IMR-90 (cell line): ENCODE data around the gene ANO4. TPM values are rescaled to one million over a fixed set of nuclear protein-coding genes. Genes with fewer than 3 reads are reported as not detected.

Source experiments
- ATAC-seq: fragments of 200-7000 bp; cut with Tn5 transposase; 2 replicates; pipeline ENCODE4 v1.9.1; 2020; ENCODE audit warnings: low read depth, mild to moderate bottlenecking, moderate library complexity
- BruUV-seq: library from RNA; stranded (reverse); fragments of 400-500 nt; replicated peaks from 2 replicates; lab custom pipeline; 2021; lab: Mats Ljungman, UMichigan
- CTCF ChIA-PET: fragments of 300-600 bp; formaldehyde crosslinking; extraction: SDS; loops from one replicate; lab custom pipeline; 2021; ENCODE audit warnings: antibody characterized with exemption; lab: Yijun Ruan, JAX
- POLR2A ChIA-PET: fragments of 300-600 bp; sonication (Branson Sonifier 250); formaldehyde crosslinking; loops from one replicate; lab custom pipeline; 2022; ENCODE audit warnings: antibody characterized with exemption; ENCODE audit not compliant: unreplicated experiment; lab: Charles Lee
- DNase-seq: peaks from one replicate; pipeline ENCODE4 v3.0.0; 2013
- H2AFZ ChIP-seq: replicated peaks from 2 replicates; pipeline ENCODE3; 2013; ENCODE audit warnings: low read length, mild to moderate bottlenecking; ENCODE audit not compliant: poor library complexity
- H2AK5ac ChIP-seq: 2 replicates; pipeline ENCODE4 v1.6.1; 2013; ENCODE audit warnings: low read depth, low read length, inconsistent platforms
- H2AK9ac ChIP-seq: replicated peaks from 2 replicates; pipeline ENCODE3; 2013; ENCODE audit warnings: mild to moderate bottlenecking, low read depth, low read length, moderate library complexity; ENCODE audit not compliant: poor library complexity
- H2BK120ac ChIP-seq: 2 replicates; pipeline ENCODE4 v1.6.1; 2013; ENCODE audit warnings: low read depth, low read length, inconsistent platforms
- H2BK15ac ChIP-seq: 3 replicates; pipeline ENCODE4 v1.6.1; 2013; ENCODE audit warnings: low read depth, low read length, inconsistent platforms
- H2BK20ac ChIP-seq: 2 replicates; pipeline ENCODE4 v1.6.1; 2013; ENCODE audit warnings: low read depth, mild to moderate bottlenecking, inconsistent platforms, low read length, moderate library complexity
- H2BK5ac ChIP-seq: 2 replicates; pipeline ENCODE4 v1.6.1; 2013; ENCODE audit warnings: mild to moderate bottlenecking, low read depth, low read length, inconsistent platforms; ENCODE audit not compliant: poor library complexity, severe bottlenecking
- H3K14ac ChIP-seq: replicated peaks from 2 replicates; pipeline ENCODE4 v1.6.1; 2013; ENCODE audit warnings: low read depth, low read length, inconsistent platforms
- H3K18ac ChIP-seq: 2 replicates; pipeline ENCODE4 v1.6.1; 2013; ENCODE audit warnings: low read depth, low read length, control low read depth
- H3K23ac ChIP-seq: 2 replicates; pipeline ENCODE4 v1.6.1; 2013; ENCODE audit warnings: low read depth, low read length, inconsistent platforms
- H3K27ac ChIP-seq: 2 replicates; pipeline ENCODE4 v1.5.1; 2013; ENCODE audit warnings: mild to moderate bottlenecking, control low read depth, low read length; ENCODE audit not compliant: insufficient read depth
- H3K27me3 ChIP-seq: 2 replicates; pipeline ENCODE4 v1.6.1; 2013; ENCODE audit warnings: low read length; ENCODE audit not compliant: control insufficient read depth, insufficient read depth
- H3K36me3 ChIP-seq: 2 replicates; pipeline ENCODE4 v1.6.1; 2013; ENCODE audit warnings: low read length, mixed read lengths; ENCODE audit not compliant: control insufficient read depth, insufficient read depth
- H3K4ac ChIP-seq: 2 replicates; pipeline ENCODE4 v1.6.1; 2013; ENCODE audit warnings: low read depth, low read length, inconsistent platforms
- H3K4me1 ChIP-seq: 2 replicates; pipeline ENCODE4 v1.6.1; 2013; ENCODE audit warnings: low read length, mixed read lengths; ENCODE audit not compliant: control insufficient read depth, insufficient read depth
- H3K4me2 ChIP-seq: 2 replicates; pipeline ENCODE4 v1.6.1; 2013; ENCODE audit warnings: low read depth, mild to moderate bottlenecking, control low read depth, low read length, moderate library complexity
- H3K4me3 ChIP-seq: 2 replicates; pipeline ENCODE4 v1.5.1; 2013; ENCODE audit warnings: low read depth, mild to moderate bottlenecking, control low read depth, low read length, moderate library complexity; ENCODE audit not compliant: insufficient read depth
- H3K56ac ChIP-seq: 2 replicates; pipeline ENCODE4 v1.6.1; 2013; ENCODE audit warnings: low read length, inconsistent platforms; ENCODE audit not compliant: insufficient read depth; ENCODE audit errors: extremely low read depth
- H3K79me1 ChIP-seq, 2 experiments: 2 replicates each; pipeline ENCODE4 v1.6.1; 2013; ENCODE audit warnings: low read length in 2 of 2, inconsistent platforms in 1 of 2, low read depth in 1 of 2
- H3K9ac ChIP-seq: 2 replicates; pipeline ENCODE4 v1.6.1; 2013; ENCODE audit warnings: low read depth, low read length, control low read depth
- H3K9me1 ChIP-seq: 2 replicates; pipeline ENCODE4 v1.6.1; 2013; ENCODE audit warnings: low read length, inconsistent platforms; ENCODE audit not compliant: insufficient read depth
- H3K9me3 ChIP-seq: 2 replicates; pipeline ENCODE4 v1.6.1; 2013; ENCODE audit warnings: low read length; ENCODE audit not compliant: control insufficient read depth, insufficient read depth
- H4K20me1 ChIP-seq: 2 replicates; pipeline ENCODE4 v1.6.1; 2013; ENCODE audit warnings: low read length, inconsistent platforms; ENCODE audit not compliant: insufficient read depth
- H4K5ac ChIP-seq: 2 replicates; pipeline ENCODE4 v1.6.1; 2013; ENCODE audit warnings: mild to moderate bottlenecking, low read depth, low read length, control low read depth
- H4K8ac ChIP-seq, 2 experiments: 2 replicates each; pipeline ENCODE4 v1.6.1; 2013; ENCODE audit warnings: low read depth in 2 of 2, low read length in 2 of 2, control low read depth in 1 of 2, inconsistent platforms in 1 of 2
- H4K91ac ChIP-seq: 2 replicates; pipeline ENCODE4 v1.6.1; 2013; ENCODE audit warnings: low read depth, low read length, inconsistent platforms; ENCODE audit not compliant: insufficient read depth
- BHLHE40 ChIP-seq: fragments of 150-350 bp; IDR thresholded peaks from 2 replicates; pipeline ENCODE4 v1.6.1; 2016; ENCODE audit warnings: mild to moderate bottlenecking, low read depth, low read length
- CEBPB ChIP-seq: IDR thresholded peaks from 2 replicates; pipeline ENCODE4 v1.6.1; 2012; ENCODE audit warnings: low read depth, low read length, improper control_type of control experiment
- CHD1 ChIP-seq: IDR thresholded peaks from 2 replicates; pipeline ENCODE4 v1.6.1; 2012; ENCODE audit warnings: low read depth, low read length, improper control_type of control experiment
- FOS ChIP-seq: fragments of 150-350 bp; IDR thresholded peaks from 2 replicates; pipeline ENCODE4 v1.6.1; 2016; ENCODE audit warnings: low read depth, low read length
- MAFK ChIP-seq: IDR thresholded peaks from 2 replicates; pipeline ENCODE4 v1.6.1; 2012; ENCODE audit warnings: low read depth, low read length, improper control_type of control experiment
- MAZ ChIP-seq: IDR thresholded peaks from 2 replicates; pipeline ENCODE4 v1.6.1; 2012; ENCODE audit warnings: low read depth, mild to moderate bottlenecking, low read length, improper control_type of control experiment, moderate library complexity, borderline replicate concordance
- MXI1 ChIP-seq: IDR thresholded peaks from 2 replicates; pipeline ENCODE4 v1.6.1; 2012; ENCODE audit warnings: low read depth, mild to moderate bottlenecking, low read length, moderate library complexity, borderline replicate concordance
- NFE2L2 ChIP-seq: fragments of 150-350 bp; IDR thresholded peaks from 2 replicates; pipeline ENCODE4 v1.6.1; 2016; ENCODE audit warnings: low read depth, mild to moderate bottlenecking, low read length
- POLR2A ChIP-seq: IDR thresholded peaks from 2 replicates; pipeline ENCODE4 v1.6.1; 2012; ENCODE audit warnings: mild to moderate bottlenecking, low read depth, low read length
- RAD21 ChIP-seq: IDR thresholded peaks from 2 replicates; pipeline ENCODE4 v1.6.1; 2012; ENCODE audit warnings: low read length, improper control_type of control experiment
- RCOR1 ChIP-seq: IDR thresholded peaks from 2 replicates; pipeline ENCODE4 v1.6.1; 2012; ENCODE audit warnings: mild to moderate bottlenecking, low read length, improper control_type of control experiment; ENCODE audit not compliant: insufficient replicate concordance
- RFX5 ChIP-seq: IDR thresholded peaks from 2 replicates; pipeline ENCODE4 v1.8.0; 2012; ENCODE audit warnings: low read depth, mild to moderate bottlenecking, low read length, moderate library complexity
- SMC3 ChIP-seq: fragments of 150-350 bp; IDR thresholded peaks from 2 replicates; pipeline ENCODE4 v1.6.1; 2016; ENCODE audit warnings: low read depth, mild to moderate bottlenecking, antibody characterized with exemption, low read length, moderate library complexity
- WGBS, 2 experiments: methylation state at CpG; one replicate each; pipeline versions ENCODE4 v1.1.5 to v1.1.7; 2013; ENCODE audit warnings: missing lambda C conversion rate in 2 of 2; ENCODE audit not compliant: insufficient read length in 1 of 2; ENCODE audit errors: extremely low coverage in 2 of 2; 5-methylcytosine and 5-hydroxymethylcytosine counted together
- dilution Hi-C: fragments of 300-500 bp; cut with HindIII; formaldehyde crosslinking; loops from one replicate; pipeline ENCODE4 v1.14.3; 2018; ENCODE audit warnings: low sequenced_read_pairs; ENCODE audit not compliant: unreplicated experiment
- in situ Hi-C: fragments of 300-500 bp; cut with MboI; formaldehyde crosslinking; loops from 3 replicates; pipeline ENCODE4 v1.14.3; 2019; ENCODE audit warnings: low sequenced_read_pairs, inconsistent platforms, mixed read lengths
- intact Hi-C: fragments of 100-400 bp; cut with micrococcal nuclease; formaldehyde crosslinking; loops from 2 replicates; pipeline ENCODE4 v1.10.0; 2022
- polyA plus RNA-seq, 3 experiments: library from polyadenylated mRNA; depleted of rRNA; stranded (reverse); fragments of >200 nt; gene quantifications; 2 replicates each; pipeline ENCODE4 v1.2.3, GENCODE V29; 2012; ENCODE audit warnings: low replicate concordance in 1 of 3
- total RNA-seq: library from RNA; depleted of rRNA; stranded (reverse); fragments of >200 nt; gene quantifications from 2 replicates; pipeline ENCODE4 v1.2.3, GENCODE V29; 2012
- TF ChIP-seq, protein P1 (sequence below): fragments of 150-350 bp; IDR thresholded peaks from 2 replicates; pipeline ENCODE4 v1.6.1; 2017; ENCODE audit warnings: mild to moderate bottlenecking, antibody characterized with exemption, low read length, low read depth
- TF ChIP-seq, protein P2 (sequence below): fragments of 150-350 bp; IDR thresholded peaks from 2 replicates; pipeline ENCODE4 v1.6.1; 2016; ENCODE audit warnings: low read depth, mild to moderate bottlenecking, low read length, moderate library complexity, borderline replicate concordance
- TF ChIP-seq, protein P3 (sequence below): conservative IDR thresholded peaks from 2 replicates; pipeline ENCODE4 v1.5.1; 2012; ENCODE audit warnings: mild to moderate bottlenecking, low read depth, low read length, improper control_type of control experiment

Gene ANO4
- total and polyA plus RNA-seq, 2 of the 4 experiments (the other 2 are of a cell fraction), result 4.7 to 10.2 TPM

DNA sequence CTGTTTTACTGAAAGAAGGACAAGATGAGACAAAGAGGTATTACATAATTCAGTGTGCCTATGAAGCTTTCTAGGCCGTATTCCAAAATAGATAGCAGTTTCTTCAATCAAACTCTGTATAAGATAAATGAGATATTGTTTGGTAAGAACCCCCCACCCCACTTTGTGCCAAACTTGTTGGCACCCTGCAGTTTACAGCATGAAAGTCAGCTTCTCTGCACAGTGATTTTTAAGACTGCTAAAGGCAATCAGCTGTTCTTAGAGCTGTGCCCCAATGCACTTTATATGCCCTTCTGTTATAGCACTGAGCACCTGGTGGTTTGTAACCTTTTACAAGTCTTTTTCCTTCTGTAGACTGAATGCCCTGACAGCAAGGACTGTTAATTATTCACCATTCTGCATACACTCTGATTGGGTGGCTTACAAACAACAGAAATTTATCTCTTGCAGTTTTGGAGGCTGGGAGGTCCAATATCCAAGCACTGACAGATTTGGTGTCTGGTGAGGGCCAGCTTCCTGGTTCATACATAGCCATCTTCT lies 76.7 kb downstream of the ANO4 start:
- Histone ChIP-seq H3K4me2 (no peak overlapping the region), H2BK15ac (no peak overlapping the region), H2BK20ac (no peak overlapping the region), H2AK9ac (no peak overlapping the region), H3K9me1 (no peaks in the 10 kb centered on the region), H3K27ac (no peak overlapping the region), H3K4ac (no peak overlapping the region), H4K20me1 (no peaks in the 10 kb centered on the region), H2AK5ac (no peak overlapping the region), H3K56ac (no peak overlapping the region), H3K23ac (no peak overlapping the region), H3K36me3 (no peaks in the 10 kb centered on the region), H2BK5ac (no peak overlapping the region), H3K9me3 (no peaks in the 10 kb centered on the region; the same call in 1 of the 2 replicates), H4K91ac (no peak overlapping the region), H3K14ac (no peak overlapping the region), H3K9ac (no peak overlapping the region), H3K18ac (no peak overlapping the region), H3K4me3 (no peak overlapping the region), H3K79me1 (no peaks in the 10 kb centered on the region), H2AFZ (no peak overlapping the region), H4K5ac (no peak overlapping the region), H4K8ac (no peak overlapping the region), H3K27me3 (no peaks in the 10 kb centered on the region), H3K4me1 (no peaks in the 10 kb centered on the region), H2BK120ac (no peak overlapping the region)
- POLR2A ChIA-PET, result no interaction called here
- TF ChIP-seq MAZ (no peak), RCOR1 (no peak), MAFK (no peak), RFX5 (no peak), FOS (no peak), SMC3 (no peak), NFE2L2 (no peak), CHD1 (no peak), CEBPB (no peak), POLR2A (no peak), BHLHE40 (no peak), MXI1 (no peak), RAD21 (no peak)
- TF ChIP-seq, protein P1, sequence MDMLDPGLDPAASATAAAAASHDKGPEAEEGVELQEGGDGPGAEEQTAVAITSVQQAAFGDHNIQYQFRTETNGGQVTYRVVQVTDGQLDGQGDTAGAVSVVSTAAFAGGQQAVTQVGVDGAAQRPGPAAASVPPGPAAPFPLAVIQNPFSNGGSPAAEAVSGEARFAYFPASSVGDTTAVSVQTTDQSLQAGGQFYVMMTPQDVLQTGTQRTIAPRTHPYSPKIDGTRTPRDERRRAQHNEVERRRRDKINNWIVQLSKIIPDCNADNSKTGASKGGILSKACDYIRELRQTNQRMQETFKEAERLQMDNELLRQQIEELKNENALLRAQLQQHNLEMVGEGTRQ, result no peak
- TF ChIP-seq, protein P2, sequence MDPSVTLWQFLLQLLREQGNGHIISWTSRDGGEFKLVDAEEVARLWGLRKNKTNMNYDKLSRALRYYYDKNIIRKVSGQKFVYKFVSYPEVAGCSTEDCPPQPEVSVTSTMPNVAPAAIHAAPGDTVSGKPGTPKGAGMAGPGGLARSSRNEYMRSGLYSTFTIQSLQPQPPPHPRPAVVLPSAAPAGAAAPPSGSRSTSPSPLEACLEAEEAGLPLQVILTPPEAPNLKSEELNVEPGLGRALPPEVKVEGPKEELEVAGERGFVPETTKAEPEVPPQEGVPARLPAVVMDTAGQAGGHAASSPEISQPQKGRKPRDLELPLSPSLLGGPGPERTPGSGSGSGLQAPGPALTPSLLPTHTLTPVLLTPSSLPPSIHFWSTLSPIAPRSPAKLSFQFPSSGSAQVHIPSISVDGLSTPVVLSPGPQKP, result no peak
- TF ChIP-seq, protein P3, sequence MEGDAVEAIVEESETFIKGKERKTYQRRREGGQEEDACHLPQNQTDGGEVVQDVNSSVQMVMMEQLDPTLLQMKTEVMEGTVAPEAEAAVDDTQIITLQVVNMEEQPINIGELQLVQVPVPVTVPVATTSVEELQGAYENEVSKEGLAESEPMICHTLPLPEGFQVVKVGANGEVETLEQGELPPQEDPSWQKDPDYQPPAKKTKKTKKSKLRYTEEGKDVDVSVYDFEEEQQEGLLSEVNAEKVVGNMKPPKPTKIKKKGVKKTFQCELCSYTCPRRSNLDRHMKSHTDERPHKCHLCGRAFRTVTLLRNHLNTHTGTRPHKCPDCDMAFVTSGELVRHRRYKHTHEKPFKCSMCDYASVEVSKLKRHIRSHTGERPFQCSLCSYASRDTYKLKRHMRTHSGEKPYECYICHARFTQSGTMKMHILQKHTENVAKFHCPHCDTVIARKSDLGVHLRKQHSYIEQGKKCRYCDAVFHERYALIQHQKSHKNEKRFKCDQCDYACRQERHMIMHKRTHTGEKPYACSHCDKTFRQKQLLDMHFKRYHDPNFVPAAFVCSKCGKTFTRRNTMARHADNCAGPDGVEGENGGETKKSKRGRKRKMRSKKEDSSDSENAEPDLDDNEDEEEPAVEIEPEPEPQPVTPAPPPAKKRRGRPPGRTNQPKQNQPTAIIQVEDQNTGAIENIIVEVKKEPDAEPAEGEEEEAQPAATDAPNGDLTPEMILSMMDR, result no peak
- in situ Hi-C loops (no loop called here), dilution Hi-C loops (no loop called here), intact Hi-C loops (no loop called here)
- ATAC-seq, result no peak
- no CpG with 5 or more reads among the region's 1 CpG for WGBS, 2 experiments
- BruUV-seq, result no TSS peak
- CTCF ChIA-PET, result no interaction called here
- DNase-seq, result no peak
